Measurements from ENCODE around the gene AJAP1. TPM values are rescaled to one million over a fixed set of nuclear protein-coding genes. Genes with fewer than 3 reads are reported as not detected.

AJAP1 gene
- total and polyA plus RNA-seq, 2 of the 13 experiments (the other 11 are each of a cell fraction or from before 2014, with no cell fraction given), result not detected

GRCh38 chr1:4613606-4614370 lies 40.6 kb upstream of the AJAP1 start:
- TF ChIP-seq XRCC5 (optimal IDR thresholded peaks at IDR 0.05; ENCODE audit: low read length) (no peak), SOX6 (IDR thresholded peaks at IDR 0.05) (no peak), SOX6 (CRISPR knock-in tag; IDR thresholded peaks at IDR 0.05) (no peak), TFDP2 (CRISPR knock-in tag; IDR thresholded peaks at IDR 0.05) (no peak), RFX3 (CRISPR knock-in tag; IDR thresholded peaks at IDR 0.05) (no peak), SAP130 (CRISPR knock-in tag; IDR thresholded peaks at IDR 0.05; ENCODE audit: low read depth) (no peak), PPARG (CRISPR knock-in tag; conservative IDR thresholded peaks at IDR 0.05) (no peak), ZMAT5 (CRISPR knock-in tag; IDR thresholded peaks at IDR 0.05; ENCODE audit: borderline replicate concordance, low read depth) (no peak), SP140L (CRISPR knock-in tag; IDR thresholded peaks at IDR 0.05; ENCODE audit: borderline replicate concordance) (no peak), PRMT3 (CRISPR knock-in tag; IDR thresholded peaks at IDR 0.05; ENCODE audit: borderline replicate concordance, low read depth) (no peak), FOXA1 (IDR thresholded peaks at IDR 0.05) (no peak), FOXA1 (CRISPR knock-in tag; IDR thresholded peaks at IDR 0.05) (no peak)
- BruUV-seq (replicated peaks), result no TSS peak
- no peaks in the 10 kb centered on the region for H3K4me1 ChIP-seq (ENCODE audit: insufficient read depth, low read length)
- DNase-seq (ENCODE audit: low spot score), result no peak
- no peak for ATAC-seq
- H3K27me3 ChIP-seq (ENCODE audit: control insufficient read depth in 1 of 2, insufficient read depth in 2 of 2, low read length in 2 of 2), result peaks cover 6 to 46% of the 10 kb centered on the region in 2 experiments; a peak in 4 of 5 replicates
- ChIA-PET CTCF (ENCODE audit: low intra/inter-chr PET ratio, low total read pairs) (no interaction called here), POLR2A (no interaction called here)
- no peak overlapping the region for H3K4me3 ChIP-seq (replicated peaks in 1 of 3; ENCODE audit: insufficient read depth in 1 of 3, low read depth in 2 of 3, low read length in 3 of 3)
- no peak overlapping the region for H2AFZ ChIP-seq (ENCODE audit: low read length)
- no peak overlapping the region for H3K4me2 ChIP-seq (ENCODE audit: low read depth, low read length)
- WGBS (ENCODE audit: low lambda C conversion rate), result 37% methylated on average over 25 of the region's 26 CpGs
- H3K9ac ChIP-seq (ENCODE audit: insufficient read depth, low read depth, low read length), result no peak overlapping the region
- no peaks in the 10 kb centered on the region for H3K79me2 ChIP-seq (ENCODE audit: insufficient read depth, low read length)
- peaks cover 15% of the 10 kb centered on the region for H3K9me3 ChIP-seq (ENCODE audit: low read length)
- in situ Hi-C loops (cut with HindIII; ENCODE audit: extremely low pct_ligation_motif_present, low pct_unique_long_range_greater_than_20kb), result no loop called here
- H3K27ac ChIP-seq (ENCODE audit: extremely low read length, insufficient read depth, low read length), result no peak overlapping the region
- intact Hi-C loops (cut with micrococcal nuclease; ENCODE audit: unreplicated experiment), result no loop called here
- no peaks in the 10 kb centered on the region for H3K36me3 ChIP-seq (replicated peaks in 1 of 2; ENCODE audit: control insufficient read depth in 1 of 2, insufficient read depth in 2 of 2, low read length in 2 of 2)
- FAIRE-seq, result no peak
- H4K20me1 ChIP-seq (ENCODE audit: insufficient read depth, low read length), result no peaks in the 10 kb centered on the region
